K562 (cell line): Measurements from ENCODE around the gene MAGEC1. TPM values are rescaled to one million over a fixed set of nuclear protein-coding genes. Genes with fewer than 3 reads are reported as not detected.

Experiments used
- ATAC-seq: fragments of 200-7000 bp; cut with Tn5 transposase; 3 replicates; pipeline ENCODE4 v1.9.1; 2020; ENCODE audit warnings: moderate library complexity
- BruUV-seq: library from RNA; stranded (reverse); fragments of 400-500 nt; replicated peaks from 2 replicates; lab custom pipeline; 2021; lab: Mats Ljungman, UMichigan
- CTCF ChIA-PET: fragments of 300-600 bp; formaldehyde crosslinking; extraction: SDS; loops from one replicate; lab custom pipeline; 2021; ENCODE audit warnings: low intra/inter-chr PET ratio; lab: Yijun Ruan, JAX
- POLR2A ChIA-PET: fragments of 300-600, 350-650 bp; sonication (Branson Sonifier 250); formaldehyde crosslinking; extraction: SDS; loops from one replicate; lab custom pipeline; 2021; ENCODE audit warnings: antibody characterized with exemption, inconsistent platforms; lab: Yijun Ruan, JAX
- DNase-seq, 4 experiments: peaks; one replicate each; pipeline versions ENCODE4 v3.0.0 to v3.0.0-alpha.2; 2011 to 2018; ENCODE audit warnings: low spot score in 3 of 4, mixed read lengths in 3 of 4; ENCODE audit errors: extremely low read depth in 1 of 4
- FAIRE-seq: peaks from 2 replicates; lab custom pipeline; 2011; peaks lifted over from hg19 to GRCh38; lab: Jason Lieb, UNC
- H2AFZ ChIP-seq: 2 replicates; pipeline ENCODE4 v1.6.0; 2011; ENCODE audit warnings: low read depth, low read length, control low read depth, inconsistent platforms
- H3K27ac ChIP-seq: fragments of 200-600 bp; 3 replicates; pipeline ENCODE4 v1.8.0; 2011; ENCODE audit warnings: low read depth, mild to moderate bottlenecking, control low read depth, inconsistent platforms, low read length, moderate library complexity, mixed read lengths; ENCODE audit errors: extremely low read depth
- H3K27me3 ChIP-seq, 2 experiments: fragments of 300-600 bp in 1 of 2; 2 replicates in 1 of 2; 3 replicates in 1 of 2; pipeline versions ENCODE4 v1.6.0 to v1.8.0; 2011; ENCODE audit warnings: inconsistent platforms in 2 of 2, low read length in 2 of 2, mild to moderate bottlenecking in 1 of 2, mixed read lengths in 1 of 2, moderate library complexity in 1 of 2; ENCODE audit not compliant: control insufficient read depth in 2 of 2, insufficient read depth in 2 of 2
- H3K36me3 ChIP-seq: fragments of 300-600 bp; 3 replicates; pipeline ENCODE4 v1.8.0; 2011; ENCODE audit warnings: mild to moderate bottlenecking, low read length, inconsistent platforms; ENCODE audit not compliant: control insufficient read depth, insufficient read depth
- H3K4me1 ChIP-seq, 2 experiments: fragments of 200-600 bp in 1 of 2; replicated peaks in 1 of 2; 2 replicates in 1 of 2; 3 replicates in 1 of 2; pipeline versions ENCODE4 v1.5.1 to v1.8.0; 2011; ENCODE audit warnings: inconsistent platforms in 2 of 2, low read length in 2 of 2, mild to moderate bottlenecking in 1 of 2, mixed read lengths in 1 of 2, moderate library complexity in 1 of 2; ENCODE audit not compliant: control insufficient read depth in 2 of 2, insufficient read depth in 2 of 2
- H3K4me2 ChIP-seq: 2 replicates; pipeline ENCODE4 v1.6.1; 2011; ENCODE audit warnings: low read length, control low read depth, inconsistent platforms, mixed read lengths; ENCODE audit not compliant: insufficient read depth
- H3K4me3 ChIP-seq: fragments of 200-600 bp; sonication (generic), shearing (Covaris generic); 2 replicates; pipeline ENCODE4 v1.5.1; 2016; ENCODE audit warnings: control low read depth, inconsistent platforms
- H3K79me2 ChIP-seq: fragments of 200-600 bp; 3 replicates; pipeline ENCODE4 v1.8.0; 2011; ENCODE audit warnings: low read length, inconsistent platforms; ENCODE audit not compliant: control insufficient read depth, insufficient read depth
- H3K9ac ChIP-seq, 2 experiments: 2 replicates each; pipeline versions ENCODE4 v1.6.0 to v1.6.1; 2011; ENCODE audit warnings: low read depth in 2 of 2, low read length in 2 of 2, control low read depth in 1 of 2, inconsistent platforms in 1 of 2, mild to moderate bottlenecking in 1 of 2, mixed read lengths in 1 of 2; ENCODE audit not compliant: insufficient read depth in 1 of 2
- H3K9me1 ChIP-seq: one replicate; pipeline ENCODE4 v1.6.0; 2011; ENCODE audit warnings: inconsistent platforms, mild to moderate bottlenecking, low read length, moderate library complexity; ENCODE audit not compliant: control insufficient read depth, insufficient read depth
- H3K9me3 ChIP-seq: replicated peaks from 2 replicates; pipeline ENCODE4 v1.5.1; 2011; ENCODE audit warnings: low read depth, low read length, inconsistent platforms; ENCODE audit not compliant: control insufficient read depth, insufficient read depth
- H4K20me1 ChIP-seq: replicated peaks from 2 replicates; pipeline ENCODE4 v1.6.1; 2011; ENCODE audit warnings: low read length, inconsistent platforms, mixed read lengths; ENCODE audit not compliant: control insufficient read depth, insufficient read depth
- CREB1 ChIP-seq, 2 experiments: sonication (generic) in 1 of 2; formaldehyde crosslinking in 1 of 2; IDR thresholded peaks; 2 replicates each; pipeline versions ENCODE4 v1.6.1 to v1.8.0; 2012 to 2022; ENCODE audit warnings: inconsistent platforms in 1 of 2, mild to moderate bottlenecking in 1 of 2, missing genetic modification reagents in 1 of 2, moderate library complexity in 1 of 2
- HMGN3 ChIP-seq: IDR thresholded peaks from 2 replicates; pipeline ENCODE4 v1.6.1; 2011; ENCODE audit warnings: borderline replicate concordance, low read depth, mild to moderate bottlenecking, mixed read lengths, low read length; ENCODE audit not compliant: insufficient read length; ENCODE audit errors: extremely low read depth
- MYC ChIP-seq, 2 experiments: fragments of 250-450 bp in 1 of 2; sonication (Bioruptor Pico) in 1 of 2; IDR thresholded peaks; 2 replicates each; pipeline versions ENCODE4 v1.5.1 to v1.6.1; 2012 to 2021; ENCODE audit warnings: low read depth in 2 of 2, borderline replicate concordance in 1 of 2, improper control_type of control experiment in 1 of 2, low read length in 1 of 2, mild to moderate bottlenecking in 1 of 2, moderate library complexity in 1 of 2
- NR2C2 ChIP-seq, 2 experiments: fragments of 200-800 bp in 1 of 2; sonication (Bioruptor generic) in 1 of 2; sonication (generic) in 1 of 2; formaldehyde crosslinking in 1 of 2; IDR thresholded peaks; 2 replicates each; pipeline versions ENCODE4 v1.6.1 to v1.8.0; 2016 to 2022; ENCODE audit warnings: mild to moderate bottlenecking in 1 of 2, missing compliant biosample characterization in 1 of 2, missing genetic modification characterization in 1 of 2, missing genetic modification reagents in 1 of 2
- RB1 ChIP-seq: fragments of 450-650 bp; IDR thresholded peaks from 2 replicates; pipeline ENCODE4 v1.6.1; 2017; ENCODE audit warnings: low read depth, mild to moderate bottlenecking
- RBFOX2 ChIP-seq: fragments of 200-400 bp; formaldehyde crosslinking; IDR thresholded peaks from 2 replicates; pipeline ENCODE4 v1.6.1; 2017; ENCODE audit warnings: low read depth, mild to moderate bottlenecking, low read length, moderate library complexity
- RBM25 ChIP-seq: fragments of 200-400 bp; formaldehyde crosslinking; IDR thresholded peaks from 2 replicates; pipeline ENCODE4 v1.6.1; 2018; ENCODE audit warnings: low read length, low read depth, moderate library complexity; ENCODE audit not compliant: severe bottlenecking
- XRCC5 ChIP-seq: fragments of 200-400 bp; formaldehyde crosslinking; IDR thresholded peaks from 2 replicates; pipeline ENCODE4 v1.6.1; 2017; ENCODE audit warnings: low read depth, mild to moderate bottlenecking, low read length
- ZNF431 ChIP-seq: sonication (generic); formaldehyde crosslinking; IDR thresholded peaks from 2 replicates; pipeline ENCODE4 v1.8.0; 2022; ENCODE audit warnings: mild to moderate bottlenecking, missing genetic modification reagents
- WGBS: fragments of 100-300 bp; shearing (Covaris generic); methylation state at CpG from one replicate; pipeline ENCODE4 v1.1.6; 2016; ENCODE audit warnings: low coverage, mixed read lengths; ENCODE audit not compliant: insufficient coverage; ENCODE audit errors: missing lambda C conversion rate; 5-methylcytosine and 5-hydroxymethylcytosine counted together
- in situ Hi-C: fragments of 300-500 bp; cut with MboI; formaldehyde crosslinking; loops from 4 replicates; pipeline ENCODE4 v1.15.0; 2018; ENCODE audit warnings: inconsistent platforms, mixed read lengths
- intact Hi-C: fragments of 100-400 bp; cut with micrococcal nuclease; formaldehyde crosslinking; loops from 2 replicates; pipeline ENCODE4 v1.14.2; 2022
- polyA plus RNA-seq, 8 experiments: library from polyadenylated mRNA; depleted of rRNA in 4 of 8; stranded (reverse) in 5 of 8; unstranded in 3 of 8; fragments of >200 nt; fragmentation: Nextera tagmentation in 2 of 8; fragmentation: Illumina TruSeq in 1 of 8; extraction: Ambion mirVana in 2 of 8; extraction: Trizol in 1 of 8; gene quantifications; 2 replicates each; pipeline versions ENCODE4 v1.2.1 to v1.2.3, GENCODE V29; 2011 to 2014; ENCODE audit warnings: inconsistent platforms in 1 of 8, missing spikeins in 1 of 8
- total RNA-seq, 7 experiments: library from RNA; depleted of rRNA in 6 of 7; stranded (reverse); fragments of >200 nt in 6 of 7; fragmentation: Illumina TruSeq in 2 of 7; extraction: Trizol in 2 of 7; gene quantifications; 2 replicates each; pipeline versions ENCODE4 v1.2.1 to v1.2.3, GENCODE V29; 2011 to 2021; ENCODE audit warnings: low replicate concordance in 1 of 7
- TF ChIP-seq, protein P1 (sequence below): sonication (generic); formaldehyde crosslinking; IDR thresholded peaks from 2 replicates; pipeline ENCODE4 v1.8.1; 2023; ENCODE audit warnings: mild to moderate bottlenecking, missing genetic modification reagents
- TF ChIP-seq, protein P2 (sequence below): sonication (generic); formaldehyde crosslinking; IDR thresholded peaks from 2 replicates; pipeline ENCODE4 v1.9.0; 2022; ENCODE audit warnings: mild to moderate bottlenecking, missing genetic modification reagents
- TF ChIP-seq, protein P3 (sequence below): fragments of 450-650 bp; formaldehyde crosslinking; IDR thresholded peaks from 2 replicates; pipeline ENCODE4 v1.4.0; 2020; ENCODE audit warnings: mild to moderate bottlenecking, moderate library complexity

MAGEC1 gene
- total and polyA plus RNA-seq, 9 of the 15 experiments (the other 6 are each of a cell fraction or from before 2014, with no cell fraction given), result 5.6 to 56.6 (median 21.4) TPM

DNA sequence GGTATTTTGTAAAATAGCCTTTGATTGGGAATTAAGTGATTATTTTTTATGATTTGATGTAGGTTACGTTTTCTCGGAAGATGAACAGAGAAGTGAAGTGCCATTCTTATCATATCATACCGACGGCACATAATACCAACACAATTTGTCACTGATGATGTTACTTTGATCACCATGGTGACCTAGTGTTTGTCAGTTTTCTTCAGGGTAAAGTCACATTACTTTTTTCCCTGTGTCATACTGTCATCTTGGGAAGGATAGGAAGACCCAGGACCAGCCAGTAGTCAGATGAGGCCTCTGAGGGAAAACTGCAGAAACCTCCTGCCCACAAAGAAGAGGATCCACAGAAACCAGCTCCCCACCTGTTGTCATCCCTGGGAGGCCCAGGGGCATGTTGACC is 1.3 kb upstream of the MAGEC1 start (continued):
- no peak for TF ChIP-seq MYC (IDR thresholded peaks at IDR 0.05; ENCODE audit: low read depth, low read length)
- no peak for TF ChIP-seq MYC (CRISPR knock-in tag; IDR thresholded peaks at IDR 0.05; ENCODE audit: borderline replicate concordance, low read depth)
- no peak for TF ChIP-seq RB1
- no peak for TF ChIP-seq RBM25
- no peak for TF ChIP-seq CREB1 (IDR thresholded peaks at IDR 0.05)
- TF ChIP-seq CREB1 (CRISPR knock-in tag; IDR thresholded peaks at IDR 0.05), result no peak

GRCh38 chrX:141904262-141904661 is 568 bp downstream of the MAGEC1 start:
- Histone ChIP-seq H3K9me1 (no peaks in the 10 kb centered on the region), H3K9me3 (no peaks in the 10 kb centered on the region), H3K4me3 (peak overlapping the region; percentile 50), H4K20me1 (no peaks in the 10 kb centered on the region), H3K27me3 (no peaks in the 10 kb centered on the region), H3K79me2 (peaks cover 10% of the 10 kb centered on the region), H2AFZ (peak overlapping the region; percentile 68; the same call in 1 of the 2 replicates), H3K27ac (peak overlapping the region; percentile 87), H3K36me3 (peaks cover 14% of the 10 kb centered on the region; the same call in 1 of the 3 replicates), H3K4me2 (peak overlapping the region; percentile 69), H3K4me1 (peaks cover 0 to 4% of the 10 kb centered on the region in 2 experiments; a peak in 1 of 5 replicates), H3K9ac (peak overlapping the region; percentile 80 to 88)
- 3% methylated on average over 5 of the region's 6 CpGs for WGBS
- TF ChIP-seq RBFOX2 (peak; percentile 44), HMGN3 (no peak), XRCC5 (no peak), ZNF431 (no peak), NR2C2 (CRISPR knock-in tag; IDR thresholded peaks at IDR 0.05) (no peak), NR2C2 (tag; IDR thresholded peaks at IDR 0.05) (peak; percentile 48; the same call in 1 of the 2 replicates)
- TF ChIP-seq, protein P1, sequence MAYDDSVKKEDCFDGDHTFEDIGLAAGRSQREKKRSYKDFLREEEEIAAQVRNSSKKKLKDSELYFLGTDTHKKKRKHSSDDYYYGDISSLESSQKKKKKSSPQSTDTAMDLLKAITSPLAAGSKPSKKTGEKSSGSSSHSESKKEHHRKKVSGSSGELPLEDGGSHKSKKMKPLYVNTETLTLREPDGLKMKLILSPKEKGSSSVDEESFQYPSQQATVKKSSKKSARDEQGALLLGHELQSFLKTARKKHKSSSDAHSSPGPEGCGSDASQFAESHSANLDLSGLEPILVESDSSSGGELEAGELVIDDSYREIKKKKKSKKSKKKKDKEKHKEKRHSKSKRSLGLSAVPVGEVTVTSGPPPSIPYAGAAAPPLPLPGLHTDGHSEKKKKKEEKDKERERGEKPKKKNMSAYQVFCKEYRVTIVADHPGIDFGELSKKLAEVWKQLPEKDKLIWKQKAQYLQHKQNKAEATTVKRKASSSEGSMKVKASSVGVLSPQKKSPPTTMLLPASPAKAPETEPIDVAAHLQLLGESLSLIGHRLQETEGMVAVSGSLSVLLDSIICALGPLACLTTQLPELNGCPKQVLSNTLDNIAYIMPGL (CRISPR knock-in tag), result no peak
- TF ChIP-seq, protein P2, sequence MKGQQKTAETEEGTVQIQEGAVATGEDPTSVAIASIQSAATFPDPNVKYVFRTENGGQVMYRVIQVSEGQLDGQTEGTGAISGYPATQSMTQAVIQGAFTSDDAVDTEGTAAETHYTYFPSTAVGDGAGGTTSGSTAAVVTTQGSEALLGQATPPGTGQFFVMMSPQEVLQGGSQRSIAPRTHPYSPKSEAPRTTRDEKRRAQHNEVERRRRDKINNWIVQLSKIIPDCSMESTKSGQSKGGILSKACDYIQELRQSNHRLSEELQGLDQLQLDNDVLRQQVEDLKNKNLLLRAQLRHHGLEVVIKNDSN (CRISPR knock-in tag), result 0 out of 2 replicates have a peak, but pooled peaks have one; percentile 7
- TF ChIP-seq, protein P3, sequence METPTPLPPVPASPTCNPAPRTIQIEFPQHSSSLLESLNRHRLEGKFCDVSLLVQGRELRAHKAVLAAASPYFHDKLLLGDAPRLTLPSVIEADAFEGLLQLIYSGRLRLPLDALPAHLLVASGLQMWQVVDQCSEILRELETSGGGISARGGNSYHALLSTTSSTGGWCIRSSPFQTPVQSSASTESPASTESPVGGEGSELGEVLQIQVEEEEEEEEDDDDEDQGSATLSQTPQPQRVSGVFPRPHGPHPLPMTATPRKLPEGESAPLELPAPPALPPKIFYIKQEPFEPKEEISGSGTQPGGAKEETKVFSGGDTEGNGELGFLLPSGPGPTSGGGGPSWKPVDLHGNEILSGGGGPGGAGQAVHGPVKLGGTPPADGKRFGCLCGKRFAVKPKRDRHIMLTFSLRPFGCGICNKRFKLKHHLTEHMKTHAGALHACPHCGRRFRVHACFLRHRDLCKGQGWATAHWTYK (CRISPR knock-in tag), result no peak
- peak; percentile 85 for ATAC-seq
- in situ Hi-C loops (no loop called here), intact Hi-C loops (no loop called here)
- DNase-seq, result peak in 3 of 4 experiments; percentile 5 to 26 (median 5)
- POLR2A ChIA-PET, result no interaction called here
- no TSS peak for BruUV-seq
- CTCF ChIA-PET, result no interaction called here
- FAIRE-seq, result no peak
